Aorta (tissue), 5 donors: ENCODE measurements around the gene SMC1B. TPM values are rescaled to one million over a fixed set of nuclear protein-coding genes. Genes with fewer than 3 reads are reported as not detected.

Experiments used
- ATAC-seq: fragments of 200-7000 bp; cut with Tn5 transposase; one replicate; pipeline ENCODE4 v1.9.1; 2022; ENCODE audit warnings: moderate library complexity; ENCODE audit not compliant: low FRiP score
- DNase-seq, 2 donors: peaks; one replicate each; pipeline ENCODE4 v3.0.0-alpha.2; 2020
- H3K27ac ChIP-seq, 2 donors: one replicate each; pipeline ENCODE4 v1.5.1; 2013; ENCODE audit warnings: low read length in 2 of 2, mild to moderate bottlenecking in 2 of 2, moderate library complexity in 2 of 2, control low read depth in 1 of 2, inconsistent platforms in 1 of 2, low read depth in 1 of 2
- H3K27me3 ChIP-seq, 2 donors: one replicate each; pipeline ENCODE4 v1.6.1; 2013; ENCODE audit warnings: control low read depth in 1 of 2, low read length in 1 of 2, mild to moderate bottlenecking in 1 of 2, moderate library complexity in 1 of 2; ENCODE audit not compliant: insufficient read depth in 2 of 2, control insufficient read depth in 1 of 2
- H3K36me3 ChIP-seq, 2 donors: one replicate each; pipeline ENCODE4 v1.6.1; 2013; ENCODE audit warnings: control low read depth in 1 of 2, low read length in 1 of 2, mild to moderate bottlenecking in 1 of 2; ENCODE audit not compliant: insufficient read depth in 2 of 2, control insufficient read depth in 1 of 2
- H3K4me1 ChIP-seq, 2 donors: one replicate each; pipeline ENCODE4 v1.6.1; 2013; ENCODE audit warnings: low read length in 2 of 2, control low read depth in 1 of 2, mild to moderate bottlenecking in 1 of 2, moderate library complexity in 1 of 2; ENCODE audit not compliant: insufficient read depth in 2 of 2, control insufficient read depth in 1 of 2
- H3K4me3 ChIP-seq, 2 donors: one replicate each; pipeline ENCODE4 v1.5.1; 2013; ENCODE audit warnings: low read length in 2 of 2, control low read depth in 1 of 2, mild to moderate bottlenecking in 1 of 2
- H3K9me3 ChIP-seq: one replicate; pipeline ENCODE4 v1.6.1; 2013; ENCODE audit warnings: mild to moderate bottlenecking, low read length; ENCODE audit not compliant: control insufficient read depth
- WGBS, 2 donors: extraction: QIAGEN DNeasy Blood & Tissue Kit; methylation state at CpG; one replicate each; pipeline ENCODE4 v1.1.7; 2013; 5-methylcytosine and 5-hydroxymethylcytosine counted together
- intact Hi-C, 2 donors: fragments of 100-400 bp; cut with DNase I; formaldehyde crosslinking; loops; one replicate each; pipeline versions ENCODE4 v1.14.2 to v1.15.0; 2022
- polyA plus RNA-seq, 2 donors: library from polyadenylated mRNA; stranded (reverse); fragments of 200-250 nt; gene quantifications; one replicate each; pipeline ENCODE4 v1.2.3, GENCODE V29; 2013
- total RNA-seq, 2 donors: library from RNA; stranded (reverse); fragmentation: NEBNext Ultra II Directional; extraction: Animal tissue kit (Norgen Biotek cat#: 25700); gene quantifications; one replicate each; pipeline ENCODE4 v1.2.1, GENCODE V29; 2021
- donor health status: healthy with polysubstance abuse.
- donor health status: Bipolar disorder and iron deficiency.
- donor health status: DM: no; HTN: no; CAD: no.
- donor health status: DM: no; HTN: no; CAD: no.
- donor health status: DM: yes; HTN: yes; CAD: no.

The SMC1B gene
- total and polyA plus RNA-seq, 4 donors: not detected

DNA sequence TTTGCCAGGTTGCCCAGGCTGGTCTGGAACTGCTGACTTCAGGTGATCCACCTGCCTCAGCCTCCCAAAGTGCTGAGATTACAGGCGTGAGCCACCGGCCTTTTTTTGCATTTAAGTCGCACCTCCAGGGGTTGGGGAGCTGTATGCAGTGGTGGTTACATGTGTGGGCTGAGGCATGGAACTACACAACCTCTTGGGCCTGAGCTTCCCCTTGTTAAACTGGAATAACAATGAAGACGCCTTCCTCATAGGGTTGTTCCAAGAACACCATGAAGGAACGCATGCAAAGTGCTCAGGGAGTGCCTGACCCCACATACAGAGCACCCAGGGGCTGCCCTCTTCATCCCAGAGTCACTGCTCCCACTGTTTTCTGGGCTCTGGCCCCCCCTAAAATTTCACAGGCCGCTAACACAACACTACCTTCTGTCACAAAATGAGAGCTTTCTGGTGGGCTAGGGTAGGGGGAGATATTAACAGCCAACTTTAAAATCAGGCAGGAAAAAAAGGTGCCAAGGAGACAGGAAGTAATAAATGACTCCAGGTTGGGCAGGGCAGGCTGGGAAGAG is 104.9 kb downstream of the SMC1B start:
- Histone ChIP-seq H3K4me1 (peaks cover 0 to 2% of the 10 kb centered on the region in 2 donors), H3K9me3 (no peaks in the 10 kb centered on the region), H3K27me3 (no peaks in the 10 kb centered on the region), H3K4me3 (no peak overlapping the region), H3K36me3 (no peaks in the 10 kb centered on the region), H3K27ac (no peak overlapping the region)
- DNase-seq (no peak), ATAC-seq (no peak)
- intact Hi-C loops: loop anchor here in 1 of 2 donors (5.0 kb wide), 1 partner anchor 36 kb away; no protein-coding TSS in a partner anchor
- WGBS, 2 donors: 93 to 97% methylated on average over 6 of the region's 6 CpGs

DNA sequence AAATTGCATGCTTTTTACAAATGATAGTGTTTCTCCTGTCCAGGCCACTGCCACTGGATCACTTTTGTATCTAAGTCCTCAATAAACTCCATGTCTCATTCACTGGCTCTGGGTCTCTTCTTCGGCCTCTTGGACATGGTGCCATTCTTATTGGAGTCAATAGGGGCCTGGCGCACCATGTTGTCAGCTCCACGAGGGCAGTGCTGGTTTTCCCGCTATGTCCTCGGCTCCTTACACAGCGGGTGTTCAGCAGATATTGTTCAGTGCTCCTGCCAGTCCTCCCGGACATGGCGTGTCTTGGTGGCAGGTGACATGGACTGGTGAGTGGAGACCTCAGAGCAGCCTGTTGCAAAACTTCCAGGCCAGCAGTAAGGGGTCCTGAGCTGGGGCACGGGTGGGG is 107.3 kb downstream of the SMC1B start:
- DNase-seq (no peak), ATAC-seq (no peak)
- Histone ChIP-seq H3K36me3 (no peaks in the 10 kb centered on the region), H3K4me3 (no peak overlapping the region), H3K9me3 (no peaks in the 10 kb centered on the region), H3K27ac (no peak overlapping the region), H3K27me3 (no peaks in the 10 kb centered on the region), H3K4me1 (no peaks in the 10 kb centered on the region)
- 92 to 93% methylated on average over 9 of the region's 9 CpGs for WGBS, 2 donors
- intact Hi-C loops: loop anchor here in 1 of 2 donors (5.0 kb wide), 1 partner anchor 34 kb away; no protein-coding TSS in a partner anchor

DNA sequence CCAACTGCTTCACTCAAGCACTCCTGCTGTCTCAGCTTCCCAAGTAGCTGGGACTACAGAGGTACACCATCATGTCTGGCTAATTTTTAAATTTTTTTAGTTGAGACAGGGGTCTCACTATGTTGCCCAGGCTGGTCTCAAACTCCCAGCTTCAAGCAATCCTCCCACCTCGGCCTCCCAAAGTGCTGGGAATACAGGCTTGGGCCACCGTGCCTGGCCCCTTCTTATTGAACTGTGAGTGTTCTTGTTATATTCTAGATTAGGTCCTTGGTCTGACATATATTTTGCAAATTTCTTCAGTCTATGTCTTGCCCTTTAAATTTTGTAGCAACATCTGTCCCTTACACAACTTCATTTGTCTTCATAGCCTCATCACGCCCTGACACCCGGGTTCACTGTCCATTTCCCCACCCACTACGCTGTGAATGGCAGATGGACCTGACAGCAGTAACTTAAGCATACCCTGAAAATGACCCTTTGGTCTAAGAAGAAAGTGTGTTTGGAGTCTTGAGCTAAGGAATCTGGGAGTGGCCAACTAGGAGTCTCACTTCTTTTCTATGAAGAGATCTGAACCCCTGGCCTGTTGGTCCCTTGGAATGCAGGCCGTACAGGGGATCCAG is 107.8 kb downstream of the SMC1B start:
- Histone ChIP-seq H3K4me1 (no peaks in the 10 kb centered on the region), H3K9me3 (no peaks in the 10 kb centered on the region), H3K4me3 (no peak overlapping the region), H3K27me3 (no peaks in the 10 kb centered on the region), H3K36me3 (no peaks in the 10 kb centered on the region), H3K27ac (no peak overlapping the region)
- DNase-seq (no peak), ATAC-seq (no peak)
- WGBS, 2 donors: 79 to 83% methylated on average over 6 of the region's 6 CpGs
- intact Hi-C loops: loop anchor here in 1 of 2 donors (5.0 kb wide), 1 partner anchor 33 kb away; no protein-coding TSS in a partner anchor

DNA sequence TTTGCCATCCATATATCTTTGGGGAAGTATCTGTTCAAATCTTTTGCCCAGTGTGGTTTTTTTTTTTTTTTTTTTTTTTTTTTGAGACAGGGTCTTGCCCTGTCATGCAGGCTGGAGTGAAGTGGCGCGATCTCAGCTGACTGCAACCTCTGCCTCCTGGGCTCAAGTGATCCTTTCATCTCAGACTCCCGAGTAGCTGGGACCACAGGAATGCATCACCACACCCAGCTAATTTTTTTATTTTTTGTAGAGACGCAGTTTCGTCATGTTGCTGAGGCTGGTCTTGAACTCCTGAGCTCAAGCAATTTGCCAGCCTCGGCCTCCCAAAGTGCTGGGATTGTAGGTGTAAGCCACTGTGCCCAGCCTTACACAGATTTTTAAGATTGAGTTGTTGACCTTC is 108.4 kb downstream of the SMC1B start:
- H3K9me3 ChIP-seq: no peaks in the 10 kb centered on the region
- no peak for ATAC-seq
- no peaks in the 10 kb centered on the region for H3K27me3 ChIP-seq
- DNase-seq: no peak
- H3K36me3 ChIP-seq: no peaks in the 10 kb centered on the region
- intact Hi-C loops: loop anchor here in 1 of 2 donors (5.0 kb wide), 1 partner anchor 33 kb away; no protein-coding TSS in a partner anchor
- 90 to 92% methylated on average over 6 of the region's 6 CpGs for WGBS, 2 donors
- no peak overlapping the region for H3K27ac ChIP-seq
- H3K4me3 ChIP-seq: no peak overlapping the region
- H3K4me1 ChIP-seq: no peaks in the 10 kb centered on the region

DNA sequence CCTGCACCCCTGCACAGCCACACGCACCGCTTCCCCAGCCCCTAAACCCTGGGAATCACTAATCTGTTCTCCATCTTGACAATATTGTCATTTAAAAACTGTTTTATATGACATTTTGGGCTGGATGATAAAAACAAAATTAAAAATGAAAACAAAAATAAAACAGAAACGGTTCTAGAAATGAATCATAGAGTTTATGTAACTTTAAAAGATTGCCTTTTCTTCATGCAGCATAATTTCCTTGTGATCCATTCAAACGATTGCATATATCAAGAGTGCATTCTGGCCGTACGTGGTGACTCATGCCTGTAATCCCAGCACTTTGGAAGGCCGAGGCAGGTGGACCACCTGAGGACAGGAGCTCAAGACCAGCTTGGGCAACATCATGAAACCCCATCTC is 110.2 kb downstream of the SMC1B start:
- no peak overlapping the region for H3K4me3 ChIP-seq
- H3K36me3 ChIP-seq: no peaks in the 10 kb centered on the region
- H3K4me1 ChIP-seq: no peaks in the 10 kb centered on the region
- no peaks in the 10 kb centered on the region for H3K27me3 ChIP-seq
- H3K9me3 ChIP-seq: no peaks in the 10 kb centered on the region
- intact Hi-C loops: no loop called here
- H3K27ac ChIP-seq: no peak overlapping the region
- WGBS, 2 donors: 75 to 78% methylated on average over 7 of the region's 7 CpGs
- DNase-seq (no peak), ATAC-seq (no peak)

DNA sequence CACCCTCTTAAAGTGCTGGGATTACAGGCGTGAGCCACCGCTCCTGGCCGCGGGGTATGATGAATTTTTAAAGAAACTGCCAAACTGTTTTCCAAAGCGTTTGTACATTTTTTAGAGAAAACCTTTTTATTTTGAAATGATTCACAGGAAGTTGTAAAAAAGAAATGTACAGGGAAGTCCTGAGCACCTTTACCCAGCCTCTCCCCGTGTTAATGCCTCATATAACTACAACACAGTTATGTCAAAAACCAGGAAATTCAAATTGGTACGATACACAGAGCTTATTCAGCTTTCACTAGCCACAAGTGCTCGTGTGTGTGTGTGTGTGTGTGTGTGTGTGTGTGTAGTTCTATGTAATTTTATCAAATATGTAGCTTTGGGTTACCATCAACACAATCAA is 110.6 kb downstream of the SMC1B start:
- no peak for ATAC-seq
- 77 to 78% methylated on average over 8 of the region's 8 CpGs for WGBS, 2 donors
- no peak overlapping the region for H3K4me3 ChIP-seq
- DNase-seq: no peak
- H3K4me1 ChIP-seq: no peaks in the 10 kb centered on the region
- H3K9me3 ChIP-seq: no peaks in the 10 kb centered on the region
- no peak overlapping the region for H3K27ac ChIP-seq
- no peaks in the 10 kb centered on the region for H3K27me3 ChIP-seq
- intact Hi-C loops: no loop called here
- no peaks in the 10 kb centered on the region for H3K36me3 ChIP-seq

DNA sequence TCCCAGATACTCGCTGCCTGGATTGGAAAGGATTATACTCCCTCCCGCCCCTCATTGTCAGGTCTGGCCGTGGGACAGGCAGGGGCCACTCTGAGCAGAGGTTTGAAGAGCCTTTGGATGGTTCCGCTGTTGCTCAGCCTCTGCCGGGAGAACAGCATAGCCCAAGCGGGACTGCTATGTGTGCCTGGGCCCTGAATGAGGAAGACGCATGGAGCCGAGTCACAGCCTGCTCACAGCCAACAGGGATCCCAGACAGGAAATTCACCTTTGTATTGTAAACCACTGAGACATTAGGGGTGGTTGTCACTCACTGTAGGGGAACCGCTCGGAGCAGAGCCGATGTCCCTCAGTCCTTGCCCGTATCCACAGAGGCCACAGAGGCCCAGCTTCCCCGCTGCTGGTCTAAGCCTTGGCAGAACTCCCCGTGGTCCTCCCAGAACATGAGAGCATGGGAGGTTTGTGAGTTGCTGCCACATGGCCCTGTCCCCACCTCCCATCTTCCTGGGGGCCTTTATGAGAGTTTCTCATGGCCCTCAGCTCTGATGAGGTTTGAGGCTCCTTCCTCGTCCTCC is 114.4 kb downstream of the SMC1B start:
- 84 to 86% methylated on average over 15 of the region's 15 CpGs for WGBS, 2 donors
- ATAC-seq: no peak
- intact Hi-C loops: no loop called here

DNA sequence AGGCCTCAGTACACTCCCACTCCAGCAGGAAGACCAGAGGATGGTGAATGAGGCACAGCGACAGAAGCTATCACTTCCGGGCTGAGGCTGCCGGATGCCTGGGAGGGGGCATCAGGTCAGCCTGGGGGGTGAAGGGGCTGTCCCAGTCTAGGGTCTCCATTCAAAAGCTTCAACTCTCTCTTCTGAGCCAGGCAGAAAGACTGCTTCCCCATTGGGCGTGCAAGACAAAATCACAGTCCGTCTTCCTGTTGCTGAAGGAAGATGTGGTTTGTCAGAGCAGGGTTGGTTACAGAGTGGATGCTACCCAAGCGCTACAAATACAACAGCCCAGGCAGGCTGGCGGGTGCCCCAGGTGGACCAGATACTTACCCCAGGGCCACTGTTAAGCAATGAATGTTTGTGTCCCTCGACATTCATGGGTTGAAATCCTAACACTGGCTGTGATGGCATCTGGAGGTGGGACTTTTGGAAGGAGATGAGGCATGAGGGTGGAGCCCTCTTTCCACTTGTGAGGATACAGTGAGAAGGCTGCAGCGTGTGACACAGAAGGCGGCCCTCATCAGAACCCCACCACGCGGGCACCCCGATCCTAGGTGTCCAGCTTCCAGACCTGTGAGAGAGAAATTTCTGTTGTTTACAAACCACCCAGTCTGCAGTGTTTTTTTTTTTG is 116.6 kb downstream of the SMC1B start:
- intact Hi-C loops: no loop called here
- Histone ChIP-seq H3K4me1 (no peaks in the 10 kb centered on the region), H3K4me3 (no peak overlapping the region), H3K9me3 (no peaks in the 10 kb centered on the region), H3K27me3 (no peaks in the 10 kb centered on the region), H3K27ac (no peak overlapping the region), H3K36me3 (no peaks in the 10 kb centered on the region)
- 84 to 89% methylated on average over 13 of the region's 13 CpGs for WGBS, 2 donors
- ATAC-seq: no peak
- DNase-seq: no peak

More for the DNA sequence above, 114.4 kb downstream of the SMC1B start:
- H3K4me3 ChIP-seq: no peak overlapping the region
- H3K9me3 ChIP-seq: no peaks in the 10 kb centered on the region
- no peaks in the 10 kb centered on the region for H3K4me1 ChIP-seq
- H3K36me3 ChIP-seq: no peaks in the 10 kb centered on the region
- DNase-seq: no peak
- H3K27ac ChIP-seq: no peak overlapping the region
- no peaks in the 10 kb centered on the region for H3K27me3 ChIP-seq
